GM12875 (cell line): ENCODE data around the gene TLR10.

Experiments
- H3K4me3 ChIP-seq: one replicate; pipeline ENCODE4 v1.5.1; 2011; ENCODE audit warnings: low read depth, low read length, control low read depth
- TF ChIP-seq, protein P1 (sequence below): IDR thresholded peaks from 2 replicates; pipeline ENCODE4 v1.5.1; 2011; ENCODE audit warnings: low read depth, mild to moderate bottlenecking, control low read depth, inconsistent platforms, low read length, moderate library complexity, borderline replicate concordance; ENCODE audit not compliant: insufficient read depth

TLR10 gene

DNA sequence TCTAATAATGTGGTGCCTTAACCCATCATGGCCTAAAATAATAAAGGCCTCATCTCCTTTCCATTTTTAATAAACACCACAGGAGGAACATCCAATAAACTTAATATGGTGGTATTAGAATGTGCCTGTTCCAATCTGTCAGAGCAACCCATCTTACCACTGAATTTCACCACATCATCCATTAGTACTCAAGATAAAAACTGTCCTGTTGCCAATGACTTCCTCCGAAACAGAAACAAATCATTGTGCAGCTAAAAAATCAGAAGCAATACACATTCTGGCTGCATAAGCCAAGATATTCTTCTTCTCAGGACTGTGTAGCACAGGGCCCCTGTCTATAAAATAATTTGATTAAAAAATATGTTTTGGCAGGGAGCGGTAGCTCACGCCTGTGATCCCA lies 18.5 kb downstream of the TLR10 start:
- TF ChIP-seq, protein P1, sequence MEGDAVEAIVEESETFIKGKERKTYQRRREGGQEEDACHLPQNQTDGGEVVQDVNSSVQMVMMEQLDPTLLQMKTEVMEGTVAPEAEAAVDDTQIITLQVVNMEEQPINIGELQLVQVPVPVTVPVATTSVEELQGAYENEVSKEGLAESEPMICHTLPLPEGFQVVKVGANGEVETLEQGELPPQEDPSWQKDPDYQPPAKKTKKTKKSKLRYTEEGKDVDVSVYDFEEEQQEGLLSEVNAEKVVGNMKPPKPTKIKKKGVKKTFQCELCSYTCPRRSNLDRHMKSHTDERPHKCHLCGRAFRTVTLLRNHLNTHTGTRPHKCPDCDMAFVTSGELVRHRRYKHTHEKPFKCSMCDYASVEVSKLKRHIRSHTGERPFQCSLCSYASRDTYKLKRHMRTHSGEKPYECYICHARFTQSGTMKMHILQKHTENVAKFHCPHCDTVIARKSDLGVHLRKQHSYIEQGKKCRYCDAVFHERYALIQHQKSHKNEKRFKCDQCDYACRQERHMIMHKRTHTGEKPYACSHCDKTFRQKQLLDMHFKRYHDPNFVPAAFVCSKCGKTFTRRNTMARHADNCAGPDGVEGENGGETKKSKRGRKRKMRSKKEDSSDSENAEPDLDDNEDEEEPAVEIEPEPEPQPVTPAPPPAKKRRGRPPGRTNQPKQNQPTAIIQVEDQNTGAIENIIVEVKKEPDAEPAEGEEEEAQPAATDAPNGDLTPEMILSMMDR = no peak
- no peak overlapping the region for H3K4me3 ChIP-seq

- H3K4me3 ChIP-seq = peak overlapping the region; percentile 35
- TF ChIP-seq, protein P1 = no peak
Observed at GRCh38 chr4:38762560-38762959, 20.2 kb downstream of the TLR10 start.

DNA sequence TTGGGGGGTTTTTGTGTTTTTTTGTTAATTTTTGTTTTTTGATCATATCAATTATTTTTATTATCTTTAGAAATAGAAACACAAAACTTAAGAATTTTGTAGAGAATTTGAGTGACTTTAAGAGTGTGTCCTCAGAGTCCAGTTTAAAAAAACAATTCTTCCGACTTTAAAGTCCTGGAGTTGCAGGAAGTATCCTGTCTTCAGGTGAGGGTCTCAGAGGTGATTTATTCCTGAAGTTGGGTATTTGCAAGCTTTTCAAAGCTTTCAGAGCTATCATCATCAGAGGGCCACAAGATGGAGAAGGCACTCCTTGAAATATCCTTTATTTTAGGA lies 23.0 kb downstream of the TLR10 start:
- no peak overlapping the region for H3K4me3 ChIP-seq
- TF ChIP-seq, protein P1 = no peak

DNA sequence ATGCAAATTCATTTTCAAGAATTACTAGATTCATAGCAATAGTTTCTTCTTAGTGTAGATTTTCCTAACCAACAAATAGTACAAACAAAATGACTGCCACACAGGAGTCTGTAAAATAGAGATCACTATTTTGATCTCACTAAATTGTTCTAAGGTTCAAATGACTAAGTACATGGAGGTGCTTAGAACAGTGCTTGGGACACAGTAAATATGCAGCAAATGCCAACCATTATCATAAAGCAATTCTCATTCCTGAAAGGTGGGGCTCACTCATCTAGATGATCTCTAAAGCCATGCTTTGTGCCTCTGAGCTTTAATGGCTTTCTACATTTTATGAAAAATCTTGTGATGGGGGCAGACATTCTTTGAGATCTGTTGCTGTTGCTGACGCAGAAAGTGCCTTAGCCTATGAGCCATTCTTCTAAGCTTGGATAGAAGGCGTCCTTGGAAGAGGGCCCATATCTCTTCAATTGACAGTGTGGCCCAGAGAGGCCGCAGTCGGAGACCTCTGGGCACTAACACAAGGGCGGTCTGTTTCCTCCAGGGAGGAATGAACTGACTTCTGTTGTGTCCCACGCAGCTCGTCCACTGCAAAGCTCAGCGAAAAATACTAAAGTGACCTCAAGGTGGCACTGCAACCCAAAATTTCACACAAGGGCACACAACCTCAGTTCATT lies 23.5 kb downstream of the TLR10 start:
- TF ChIP-seq, protein P1 = peak; percentile 45; the same call in 1 of the 2 replicates
- no peak overlapping the region for H3K4me3 ChIP-seq

DNA sequence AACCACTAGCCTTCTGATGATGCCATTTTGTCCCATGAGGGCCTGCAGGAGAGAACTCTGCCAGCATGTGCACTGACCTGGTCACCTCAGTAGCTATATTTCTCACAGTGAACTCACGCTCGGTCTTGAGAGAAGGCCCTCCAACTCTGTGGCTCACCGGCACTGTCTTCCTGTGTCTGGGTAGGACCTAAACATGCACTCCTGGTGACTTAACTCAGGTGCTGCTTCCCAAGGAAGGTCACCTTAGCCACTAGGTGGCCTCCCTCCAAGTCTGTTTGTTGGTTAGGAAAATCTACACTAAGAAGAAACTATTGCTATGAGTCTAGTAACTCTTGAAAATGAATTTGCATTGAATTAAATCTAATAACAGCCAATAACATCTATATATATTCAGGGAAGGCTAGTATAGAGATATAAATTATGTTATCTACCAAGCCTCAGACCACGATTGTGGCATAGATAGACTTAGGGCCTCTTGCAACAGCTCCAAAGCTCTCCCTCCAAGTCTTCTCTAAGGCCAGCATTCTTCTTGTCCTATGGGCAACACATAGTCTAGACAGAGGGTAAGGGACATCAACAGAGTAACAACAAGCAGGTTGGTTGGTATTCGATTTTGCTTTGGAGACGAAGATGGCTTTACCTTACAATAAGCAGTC lies 24.7 kb downstream of the TLR10 start:
- H3K4me3 ChIP-seq = no peak overlapping the region
- TF ChIP-seq, protein P1 = peak; percentile 45; the same call in 1 of the 2 replicates

DNA sequence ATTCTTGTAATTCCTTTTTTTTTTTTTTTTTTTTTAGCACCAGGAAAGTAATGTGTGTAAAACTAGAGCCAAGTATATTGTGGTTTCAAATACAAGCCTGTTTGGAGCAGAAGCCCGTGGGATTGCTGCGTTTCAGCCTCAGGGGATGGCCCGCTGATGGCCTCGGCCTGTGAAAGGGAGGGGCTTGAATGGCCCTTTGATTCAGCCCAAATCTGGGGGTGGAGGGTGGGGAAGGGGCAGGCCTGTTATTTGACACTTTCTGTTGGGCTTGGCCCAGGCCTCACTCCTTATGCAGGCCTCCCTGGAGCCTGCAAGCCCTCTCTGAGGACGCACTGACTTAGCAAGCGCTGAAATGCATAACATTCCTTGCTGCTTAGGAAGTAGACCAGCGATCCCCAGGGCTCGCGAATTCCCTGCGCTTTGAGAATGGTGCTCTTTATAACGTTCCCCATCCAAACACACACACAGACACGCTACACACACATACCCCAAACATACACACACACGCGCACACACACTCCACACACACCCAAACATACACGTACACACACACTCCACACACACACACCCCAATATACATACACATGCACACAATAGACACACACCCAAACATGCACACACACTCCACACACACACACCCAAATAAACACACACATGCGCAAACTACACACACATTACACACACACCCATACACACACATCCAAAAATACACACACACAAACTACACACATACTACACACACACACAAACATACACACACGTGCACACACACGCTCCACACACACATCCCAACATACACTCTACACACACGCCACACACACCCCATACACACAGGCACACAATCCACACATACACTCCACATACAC lies 29.6 kb downstream of the TLR10 start:
- no peak overlapping the region for H3K4me3 ChIP-seq

More for the DNA sequence above, 29.6 kb downstream of the TLR10 start:
- TF ChIP-seq, protein P1 = no peak
